Retina (tissue), 1 donor: ENCODE measurements around the gene GNG7.
"Not testable (repeated sequence)": the region's sequence is repeated elsewhere in the genome, so short reads cannot be mapped to it uniquely, and the experiment has no call there.

Experiments
- DNase-seq: peaks from one replicate; pipeline ENCODE4 v3.0.0-alpha.2; 2016

Gene GNG7

GRCh38 chr19:2616741-2617392 is 85.6 kb downstream of the GNG7 start:
- no peak for DNase-seq

- no peak for DNase-seq
These were observed 86.7 kb downstream of the GNG7 start for GRCh38 chr19:2615782-2616181.

- DNase-seq, result peak; percentile 59
These were observed 88.8 kb downstream of the GNG7 start for GRCh38 chr19:2613507-2614295.

GRCh38 chr19:2612619-2613249 is 89.8 kb downstream of the GNG7 start:
- DNase-seq, result no peak

GRCh38 chr19:2611483-2612464 is 90.7 kb downstream of the GNG7 start:
- no peak for DNase-seq

GRCh38 chr19:2610637-2611482 is 91.6 kb downstream of the GNG7 start:
- peak; percentile 94 for DNase-seq

- no peak for DNase-seq
These were observed 92.9 kb downstream of the GNG7 start for GRCh38 chr19:2609389-2610116.

- not testable (repeated sequence) for DNase-seq
These were observed 93.5 kb downstream of the GNG7 start for GRCh38 chr19:2609034-2609388.

- DNase-seq, result no peak
These were observed 93.9 kb downstream of the GNG7 start for GRCh38 chr19:2608602-2608922.

GRCh38 chr19:2607712-2608601 is 94.5 kb downstream of the GNG7 start:
- DNase-seq, result no peak

- DNase-seq, result not testable (repeated sequence)
These were observed 95.7 kb downstream of the GNG7 start for GRCh38 chr19:2606774-2607173.

- not testable (repeated sequence) for DNase-seq
These were observed 96.6 kb downstream of the GNG7 start for GRCh38 chr19:2605889-2606288.

- DNase-seq, result no peak
These were observed 97.7 kb downstream of the GNG7 start for GRCh38 chr19:2604747-2605329.

- no peak for DNase-seq
These were observed 99.2 kb downstream of the GNG7 start for GRCh38 chr19:2603334-2603733.

- DNase-seq, result peak; percentile 58
These were observed 99.9 kb downstream of the GNG7 start for GRCh38 chr19:2602391-2603181.

GRCh38 chr19:2600914-2601870 is 101.3 kb downstream of the GNG7 start:
- no peak for DNase-seq

- no peak for DNase-seq
These were observed 108.2 kb downstream of the GNG7 start for GRCh38 chr19:2594319-2594718.

- DNase-seq, result no peak
These were observed 109.7 kb downstream of the GNG7 start for GRCh38 chr19:2592824-2593223.
